Urothelium cell line (cell line): ENCODE results near the gene AKT2.

Experiments used
- DNase-seq: peaks from one replicate; pipeline ENCODE4 v3.0.0; 2011; ENCODE audit warnings: low spot score, mixed read lengths
- FAIRE-seq: peaks from 2 replicates; lab custom pipeline; 2011; peaks lifted over from hg19 to GRCh38; lab: Jason Lieb, UNC

Gene AKT2

GRCh38 chr19:40255619-40256166 is 29.5 kb downstream of the AKT2 start:
- DNase-seq (no peak), FAIRE-seq (no peak)

DNA sequence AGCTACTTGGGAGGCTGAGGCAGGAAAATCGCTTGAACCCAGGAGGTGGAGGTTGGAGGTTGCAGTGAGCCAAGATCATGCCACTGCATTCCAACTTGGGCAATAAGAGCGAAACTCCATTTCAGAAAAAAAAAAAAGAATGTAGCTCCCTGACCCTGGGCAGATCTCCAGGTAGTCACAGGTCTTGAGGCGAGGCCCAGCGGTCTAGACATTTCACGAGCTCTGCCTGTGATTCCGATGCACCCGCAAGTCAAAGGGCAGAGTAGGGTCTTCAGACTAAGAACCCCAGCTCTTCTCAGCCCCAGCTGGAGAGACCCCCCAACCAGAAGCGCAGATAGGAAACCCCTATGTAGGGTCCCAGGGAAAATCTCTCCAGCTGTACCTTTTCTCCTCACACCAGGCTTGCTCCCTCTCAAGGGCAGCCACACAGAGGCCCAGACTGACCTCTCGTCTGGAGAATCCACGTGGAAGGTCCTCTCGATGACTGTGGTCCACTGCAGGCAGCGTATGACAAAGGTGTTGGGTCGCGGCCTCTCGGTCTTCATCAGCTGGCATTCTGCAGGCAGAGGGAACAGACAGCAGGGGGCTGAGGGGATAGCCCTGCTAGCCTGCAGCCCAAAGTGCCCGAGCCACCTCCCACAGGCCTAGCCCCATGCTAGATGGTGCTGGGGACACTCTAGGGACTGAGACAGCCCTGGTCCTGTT is 30.3 kb downstream of the AKT2 start:
- DNase-seq (no peak), FAIRE-seq (no peak)

GRCh38 chr19:40253611-40254092 is 31.5 kb downstream of the AKT2 start:
- no peak for DNase-seq
- FAIRE-seq = no peak

- FAIRE-seq = no peak
- DNase-seq = no peak
Measured at GRCh38 chr19:40252395-40252794, 32.8 kb downstream of the AKT2 start.

DNA sequence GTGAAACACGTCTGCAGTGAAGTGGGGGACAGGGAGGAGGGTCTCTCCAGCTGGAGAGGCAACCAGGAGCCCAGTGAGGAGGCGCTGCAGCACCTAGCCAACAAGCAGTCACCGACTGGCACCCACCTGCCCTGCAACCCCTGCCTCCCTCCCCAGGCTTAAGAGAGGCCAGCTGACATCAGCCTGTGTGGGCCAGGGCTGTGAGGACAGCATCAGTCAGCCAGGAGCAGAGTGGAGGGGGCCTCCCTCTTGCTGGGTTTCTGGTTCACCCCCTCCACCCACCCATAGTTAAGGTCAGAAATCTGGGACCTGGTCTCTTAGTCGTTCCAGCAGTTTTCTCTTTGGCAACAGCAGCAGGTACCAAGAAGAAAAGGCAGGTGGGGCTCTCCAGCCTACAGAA is 33.2 kb downstream of the AKT2 start:
- FAIRE-seq = no peak
- no peak for DNase-seq

- DNase-seq (no peak), FAIRE-seq (no peak)
Measured at GRCh38 chr19:40251244-40251643, 33.9 kb downstream of the AKT2 start.

DNA sequence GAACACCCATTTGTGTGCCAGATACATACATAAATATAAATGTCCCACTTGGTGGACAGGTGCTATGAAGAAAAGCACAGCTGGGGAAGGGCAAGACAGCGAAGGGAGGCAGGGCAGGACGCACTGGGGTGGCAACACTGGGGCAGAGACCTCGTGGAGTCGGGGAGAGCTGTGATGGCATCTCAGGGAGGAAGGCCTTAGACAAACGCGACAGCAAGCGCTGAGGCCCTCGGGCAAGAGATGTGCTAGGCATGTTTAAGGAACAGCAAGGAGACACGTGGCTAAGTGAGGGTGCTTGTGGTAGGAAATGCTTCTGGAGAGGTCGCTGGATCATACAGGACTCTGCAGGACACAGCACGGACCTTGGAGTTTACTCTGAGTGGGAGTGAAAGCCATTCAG is 35.4 kb downstream of the AKT2 start:
- no peak for DNase-seq
- FAIRE-seq = no peak

GRCh38 chr19:40249201-40249600 is 35.9 kb downstream of the AKT2 start:
- FAIRE-seq = no peak
- DNase-seq = no peak

- FAIRE-seq (no peak), DNase-seq (no peak)
Measured at GRCh38 chr19:40247735-40248262, 37.3 kb downstream of the AKT2 start.

DNA sequence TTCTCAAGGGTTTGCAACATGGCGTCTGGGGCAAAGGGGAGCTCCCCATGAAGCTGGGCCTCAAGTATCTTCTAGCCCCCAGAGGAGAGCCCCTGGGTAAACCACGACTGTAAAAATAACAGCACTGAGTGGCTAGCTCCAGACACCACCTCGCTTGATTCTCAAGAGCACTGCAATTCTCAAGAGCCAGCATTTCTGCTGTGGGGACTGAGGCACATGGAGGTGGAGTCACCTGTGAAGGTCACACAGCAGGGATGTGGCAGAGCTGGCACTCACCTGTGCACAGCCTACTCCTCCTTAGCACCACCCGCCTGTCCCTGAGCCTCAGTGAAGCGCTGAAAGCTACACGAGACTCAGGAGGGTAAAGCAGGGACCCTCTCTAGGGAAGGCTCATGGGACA is 38.0 kb downstream of the AKT2 start:
- DNase-seq (no peak), FAIRE-seq (no peak)

GRCh38 chr19:40246292-40247073 is 38.7 kb downstream of the AKT2 start:
- FAIRE-seq = no peak

GRCh38 chr19:40245506-40246128 is 39.5 kb downstream of the AKT2 start:
- no peak for DNase-seq
- FAIRE-seq = no peak

More at GRCh38 chr19:40246292-40247073, 38.7 kb downstream of the AKT2 start:
- no peak for DNase-seq

- DNase-seq (no peak), FAIRE-seq (no peak)
Measured at GRCh38 chr19:40244579-40245317, 40.4 kb downstream of the AKT2 start.

- FAIRE-seq (no peak), DNase-seq (no peak)
Measured at GRCh38 chr19:40243181-40243580, 42.0 kb downstream of the AKT2 start.

GRCh38 chr19:40242480-40242879 is 42.7 kb downstream of the AKT2 start:
- no peak for DNase-seq
- no peak for FAIRE-seq

- DNase-seq (no peak), FAIRE-seq (no peak)
Measured at GRCh38 chr19:40241809-40242384, 43.2 kb downstream of the AKT2 start.

DNA sequence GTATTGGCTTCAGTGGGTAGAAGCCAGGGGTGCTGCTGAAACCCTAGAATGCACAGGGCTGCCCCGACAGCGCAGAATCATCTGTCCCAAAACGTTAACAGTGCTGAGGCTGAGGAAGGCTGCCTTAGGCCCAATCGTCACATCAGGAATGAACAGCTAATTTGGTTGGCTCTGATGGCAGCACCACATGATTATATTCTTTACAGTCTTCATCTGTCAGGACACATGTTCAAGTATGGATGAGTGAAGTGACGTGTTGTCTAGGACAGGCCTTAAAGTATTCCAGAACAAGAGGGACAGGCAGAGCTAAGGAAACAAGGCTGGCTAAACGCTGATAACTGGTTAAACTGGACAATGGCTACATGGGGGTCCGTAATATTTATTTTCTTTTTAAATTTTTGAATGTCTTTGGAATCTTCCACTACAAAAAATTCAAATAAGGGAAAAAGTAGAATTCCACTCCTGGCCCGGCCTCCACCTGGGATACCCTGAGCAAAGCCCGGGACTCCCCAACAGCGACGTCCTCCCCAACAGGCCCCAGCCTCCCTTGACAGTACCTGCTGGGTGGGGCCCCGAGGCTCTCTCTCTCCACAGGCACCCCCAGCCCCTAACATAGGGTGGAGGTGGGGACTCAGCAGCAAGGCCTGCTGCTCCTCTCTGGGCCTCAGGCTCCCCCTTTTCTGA is 43.9 kb downstream of the AKT2 start:
- FAIRE-seq (no peak), DNase-seq (no peak)

DNA sequence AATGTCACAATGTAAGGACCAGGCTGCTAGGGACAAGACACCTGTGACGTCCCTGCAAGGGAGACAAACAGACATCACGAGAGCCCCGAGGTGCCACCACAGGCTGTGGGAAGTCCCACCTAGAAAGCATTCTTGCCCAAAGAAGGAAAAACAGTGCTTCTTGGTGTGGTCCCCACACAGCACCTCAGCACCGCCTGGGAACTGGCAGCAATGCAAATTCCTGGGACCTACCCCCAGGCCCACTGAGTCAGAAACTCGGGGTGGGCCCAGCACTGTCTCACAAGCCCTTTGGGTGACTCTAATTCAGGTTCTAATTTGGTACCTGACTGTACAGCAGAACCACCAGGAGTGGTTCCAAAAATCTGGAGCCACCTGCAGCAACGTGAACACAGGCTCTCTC is 44.8 kb downstream of the AKT2 start:
- FAIRE-seq (no peak), DNase-seq (no peak)

- FAIRE-seq (no peak), DNase-seq (no peak)
Measured at GRCh38 chr19:40239415-40240226, 45.5 kb downstream of the AKT2 start.
